ENCODE data around the gene SLC37A1. TPM values are rescaled to one million over a fixed set of nuclear protein-coding genes. Genes with fewer than 3 reads are reported as not detected.
"Not testable (repeated sequence)": the region's sequence is repeated elsewhere in the genome, so short reads cannot be mapped to it uniquely, and the experiment has no call there.

Gene SLC37A1
- total RNA-seq, 1 experiment from 2014 or later = 5.0 TPM

DNA sequence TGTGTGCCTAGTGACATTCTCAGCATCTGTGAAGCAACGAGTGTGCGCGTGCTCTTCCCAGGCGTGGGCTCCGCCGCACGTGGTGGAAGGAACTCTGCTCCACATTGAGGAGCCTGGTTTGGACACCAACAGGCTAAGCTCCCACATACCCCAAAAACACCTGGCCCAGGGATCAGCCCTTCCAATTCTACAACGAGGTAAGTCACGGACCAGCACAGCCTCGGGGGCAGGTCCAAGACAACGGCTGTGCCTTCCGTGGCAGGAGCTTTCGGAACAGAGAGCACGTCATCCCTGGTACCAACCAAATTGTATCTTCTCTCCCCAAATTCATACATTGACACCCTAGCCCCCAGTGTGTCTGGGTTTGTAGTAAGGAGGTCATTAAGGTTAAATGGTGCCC, 112.5 kb downstream of the SLC37A1 start:
- no peaks in the 10 kb centered on the region for H3K9me3 ChIP-seq
- peaks cover 8% of the 10 kb centered on the region for H3K27me3 ChIP-seq
- DNase-seq = no peak
- H3K4me3 ChIP-seq = no peak overlapping the region
- no peaks in the 10 kb centered on the region for H3K36me3 ChIP-seq

DNA sequence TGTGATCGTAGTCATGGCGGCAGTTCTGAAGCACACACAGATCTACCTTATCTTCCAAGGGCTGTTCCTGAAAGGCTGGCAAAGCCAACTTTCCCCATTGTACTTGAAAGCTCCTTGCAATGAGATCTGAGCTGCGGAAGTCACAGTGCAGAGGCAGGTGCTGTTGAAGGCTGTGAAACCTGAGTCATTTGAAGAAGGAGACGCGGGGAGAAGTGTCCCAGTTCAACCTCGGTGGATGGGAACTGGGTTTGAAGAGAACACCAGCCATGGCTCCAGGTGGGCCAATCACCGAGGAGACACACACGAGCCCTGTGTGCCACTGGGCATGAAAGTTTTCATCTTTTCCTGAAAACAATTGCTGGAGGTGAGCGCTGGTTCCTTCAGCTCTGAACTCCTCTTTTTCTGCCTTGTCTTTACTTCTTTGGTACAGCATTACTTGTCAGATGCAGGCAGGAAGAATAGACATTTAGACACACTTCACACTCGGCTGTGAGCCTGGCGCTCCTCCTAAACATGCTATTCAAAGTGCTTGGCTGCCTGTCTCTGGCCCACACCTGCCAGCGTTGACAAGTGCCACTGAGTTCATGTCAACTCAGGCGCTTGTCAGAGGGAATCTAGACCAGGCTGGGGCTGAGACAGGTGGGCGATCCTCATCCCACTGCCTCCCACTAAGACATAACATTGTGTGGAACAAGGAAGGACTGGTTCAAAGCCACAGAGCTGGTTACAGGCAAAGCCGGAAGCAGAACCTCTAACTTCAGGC, 114.1 kb downstream of the SLC37A1 start:
- no peaks in the 10 kb centered on the region for H3K9me3 ChIP-seq
- no peak overlapping the region for H3K4me3 ChIP-seq
- no peak for DNase-seq
- no peaks in the 10 kb centered on the region for H3K36me3 ChIP-seq
- peaks cover 2% of the 10 kb centered on the region; the same call in 1 of the 2 replicates for H3K27me3 ChIP-seq

DNA sequence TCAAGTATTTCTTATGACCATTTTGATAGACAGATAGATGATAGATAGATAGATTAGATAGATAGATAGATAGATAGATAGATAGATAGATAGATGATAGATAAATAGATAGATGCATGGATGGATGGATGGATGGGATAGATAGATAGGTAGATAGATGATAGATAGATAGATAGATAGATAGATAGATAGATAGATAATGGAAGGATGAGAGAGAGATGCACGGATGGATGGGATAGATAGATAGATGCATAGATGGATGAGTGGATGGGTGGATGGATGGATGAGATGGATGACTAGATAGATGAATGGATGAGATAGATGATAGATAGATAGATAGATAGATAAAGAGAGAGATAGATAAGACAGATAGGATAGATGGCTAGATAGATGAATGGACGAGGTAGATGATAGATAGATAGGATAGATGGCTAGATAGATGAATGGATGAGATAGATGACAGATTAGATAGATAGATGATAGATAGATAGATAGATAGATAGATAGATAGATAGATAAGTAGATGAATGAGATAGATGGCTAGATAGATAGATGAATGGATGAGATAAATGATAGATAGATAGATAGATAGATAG, 114.9 kb downstream of the SLC37A1 start:
- H3K36me3 ChIP-seq, H3K27me3 ChIP-seq, H3K9me3 ChIP-seq, H3K4me3 ChIP-seq, DNase-seq: not testable (repeated sequence)

DNA sequence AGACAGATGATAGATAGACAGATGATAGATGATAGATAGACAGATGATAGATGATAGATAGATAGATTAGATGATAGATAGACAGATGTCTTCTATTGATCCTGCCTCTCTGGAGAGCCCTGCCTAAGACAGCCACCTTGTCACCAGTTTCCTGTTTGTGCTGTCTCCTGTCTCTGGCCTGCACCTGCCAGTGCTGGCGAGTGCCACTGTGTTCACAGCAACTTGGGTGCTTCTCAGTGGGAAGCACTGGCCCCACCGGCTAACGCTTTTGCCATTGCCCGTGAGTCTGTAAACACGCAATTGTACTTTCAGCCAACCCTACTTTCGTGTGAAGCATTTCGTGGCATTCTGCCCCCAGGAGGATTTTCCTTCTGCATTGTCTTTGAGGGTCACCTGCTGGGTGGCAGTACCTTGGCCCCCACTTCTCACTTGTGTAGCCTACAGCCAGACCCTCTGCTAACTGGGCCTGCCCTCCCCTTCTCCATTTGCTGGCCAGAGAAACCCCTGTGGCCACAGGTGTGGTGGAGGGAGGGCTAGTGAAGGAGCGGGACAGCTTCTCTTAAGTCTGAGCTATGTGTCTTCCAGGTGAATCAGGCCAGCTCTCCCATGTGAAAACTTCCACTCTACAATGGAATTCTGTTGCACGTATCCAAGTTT, 116.4 kb downstream of the SLC37A1 start:
- Histone ChIP-seq H3K27me3 (no peaks in the 10 kb centered on the region), H3K4me3 (no peak overlapping the region), H3K9me3 (no peaks in the 10 kb centered on the region), H3K36me3 (no peaks in the 10 kb centered on the region)
- DNase-seq = no peak

DNA sequence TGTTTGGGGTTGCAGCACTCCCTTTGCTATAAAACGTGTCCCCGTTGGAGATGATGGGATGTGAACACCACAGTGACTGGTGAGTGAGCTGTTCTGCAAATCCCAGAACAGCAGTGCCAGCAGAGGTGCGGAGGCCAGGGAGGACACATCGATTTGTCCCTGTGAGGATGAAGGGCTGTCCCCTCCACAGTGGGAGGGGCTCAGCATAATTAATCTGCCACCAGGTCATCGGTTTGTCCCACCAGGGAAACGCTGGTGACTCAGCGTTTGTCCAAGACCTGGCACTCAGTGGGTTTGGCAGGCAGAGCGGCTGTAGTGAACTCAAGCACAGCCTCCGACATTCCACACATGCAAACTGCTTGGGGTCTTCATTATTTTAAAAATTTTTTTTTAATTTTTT, 117.0 kb downstream of the SLC37A1 start:
- no peaks in the 10 kb centered on the region for H3K27me3 ChIP-seq
- no peak for DNase-seq

More for the DNA sequence above, 117.0 kb downstream of the SLC37A1 start:
- H3K36me3 ChIP-seq = no peaks in the 10 kb centered on the region
- no peaks in the 10 kb centered on the region for H3K9me3 ChIP-seq
- H3K4me3 ChIP-seq = no peak overlapping the region

Other genes with a start within 250 kb of the SLC37A1 start
- not detected in 2 replicates for gene TFF3, start 198.4 kb upstream of the SLC37A1 start, total RNA-seq (2014; rRNA removed; shearing (Covaris generic); ENCODE audit: low replicate concordance)
- gene TFF2, start 162.9 kb upstream of the SLC37A1 start, total RNA-seq (2014; rRNA removed; shearing (Covaris generic); ENCODE audit: low replicate concordance) = not detected in 2 replicates
- gene TFF1, start 147.3 kb upstream of the SLC37A1 start, total RNA-seq (2014; rRNA removed; shearing (Covaris generic); ENCODE audit: low replicate concordance) = not detected in 2 replicates
- gene TMPRSS3, start 117.8 kb upstream of the SLC37A1 start, total RNA-seq (2014; rRNA removed; shearing (Covaris generic); ENCODE audit: low replicate concordance) = not detected in 2 replicates
- gene UBASH3A, start 110.0 kb upstream of the SLC37A1 start, total RNA-seq (2014; rRNA removed; shearing (Covaris generic); ENCODE audit: low replicate concordance) = not detected in 2 replicates
- not detected in 2 replicates for gene RSPH1, start 17.6 kb upstream of the SLC37A1 start, total RNA-seq (2014; rRNA removed; shearing (Covaris generic); ENCODE audit: low replicate concordance)
- 0.12 TPM in 1 of 2 replicates, not detected in the other for gene PDE9A, start 139.8 kb downstream of the SLC37A1 start, total RNA-seq (2014; rRNA removed; shearing (Covaris generic); ENCODE audit: low replicate concordance)